Gastrocnemius medialis (tissue), 4 donors: ENCODE results near the gene CMTM5. TPM values are rescaled to one million over a fixed set of nuclear protein-coding genes. Genes with fewer than 3 reads are reported as not detected.
A peak's percentile ranks its signal among the peaks of the same experiment; 100 is the strongest.
"Not testable (repeated sequence)": the region's sequence is repeated elsewhere in the genome, so short reads cannot be mapped to it uniquely, and the experiment has no call there.

Experiments used
- ATAC-seq, 2 donors: fragments of 150-250 bp; one replicate each; pipeline ENCODE4 v1.9.1; 2016
- DNase-seq, 2 donors: peaks; one replicate each; pipeline ENCODE4 v3.0.0-alpha.2; 2019
- H3K27ac ChIP-seq, 4 donors: fragments of 200-600 bp; sonication (generic); 1 replicate in 1 of 4; 2 replicates in 3 of 4; pipeline ENCODE4 v1.5.1; 2016 to 2018; ENCODE audit warnings: mild to moderate bottlenecking in 2 of 4, moderate library complexity in 1 of 4
- H3K27me3 ChIP-seq, 3 donors: fragments of 200-600 bp; sonication (generic) in 2 of 3; 1 replicate in 1 of 3; 2 replicates in 2 of 3; pipeline versions ENCODE4 v1.5.1 to v1.6.0; 2016 to 2019; ENCODE audit warnings: mild to moderate bottlenecking in 1 of 3, moderate library complexity in 1 of 3
- H3K36me3 ChIP-seq, 2 donors: fragments of 200-600 bp; sonication (generic) in 1 of 2; one replicate each; pipeline ENCODE4 v1.5.1; 2017 to 2018
- H3K4me1 ChIP-seq, 2 donors: fragments of 200-600 bp; sonication (generic) in 1 of 2; one replicate each; pipeline ENCODE4 v1.5.1; 2016 to 2017; ENCODE audit warnings: mild to moderate bottlenecking in 2 of 2
- H3K4me3 ChIP-seq, 4 donors: fragments of 200-600 bp; sonication (generic) in 3 of 4; 1 replicate in 1 of 4; 2 replicates in 3 of 4; pipeline ENCODE4 v1.5.1; 2016 to 2019; ENCODE audit warnings: mild to moderate bottlenecking in 2 of 4
- H3K9me3 ChIP-seq, 3 donors: fragments of 200-600 bp; sonication (generic) in 2 of 3; 1 replicate in 1 of 3; 2 replicates in 2 of 3; pipeline ENCODE4 v1.5.1; 2016 to 2019
- POLR2A ChIP-seq, 2 donors: fragments of 450-650 bp; IDR thresholded peaks; one replicate each; pipeline ENCODE4 v1.6.1; 2017; ENCODE audit warnings: antibody characterized with exemption in 2 of 2, mild to moderate bottlenecking in 2 of 2, moderate library complexity in 2 of 2
- in situ Hi-C, 4 donors: fragments of 200-750 bp; cut with MboI; loops; one replicate each; pipeline versions ENCODE4 v1.15.0 to v1.8.0; 2017; ENCODE audit warnings: low sequenced_read_pairs in 4 of 4
- intact Hi-C: fragments of 100-400 bp; cut with DNase I; formaldehyde crosslinking; loops from one replicate; pipeline ENCODE4 v1.15.1; 2023; ENCODE audit warnings: low total_unique reads
- total RNA-seq, 4 donors: library from RNA; depleted of rRNA; stranded (reverse); fragments of >200 nt; gene quantifications; one replicate each; pipeline versions ENCODE4 v1.1.0 to v1.2.3, GENCODE V29; 2016
- TF ChIP-seq, protein P1 (sequence below), 5 experiments: fragments of 450-650 bp in 3 of 5; fragments of 200-600 bp in 2 of 5; sonication (generic) in 2 of 5; IDR thresholded peaks in 4 of 5; conservative IDR thresholded peaks in 1 of 5; 1 replicate in 4 of 5; 2 replicates in 1 of 5; pipeline ENCODE4 v1.5.1; 2016 to 2019; ENCODE audit warnings: antibody characterized with exemption in 5 of 5, mild to moderate bottlenecking in 3 of 5, moderate library complexity in 3 of 5

CMTM5 gene
- total RNA-seq, 4 donors from 2014 or later: 1.7 TPM; not detected in 3

DNA sequence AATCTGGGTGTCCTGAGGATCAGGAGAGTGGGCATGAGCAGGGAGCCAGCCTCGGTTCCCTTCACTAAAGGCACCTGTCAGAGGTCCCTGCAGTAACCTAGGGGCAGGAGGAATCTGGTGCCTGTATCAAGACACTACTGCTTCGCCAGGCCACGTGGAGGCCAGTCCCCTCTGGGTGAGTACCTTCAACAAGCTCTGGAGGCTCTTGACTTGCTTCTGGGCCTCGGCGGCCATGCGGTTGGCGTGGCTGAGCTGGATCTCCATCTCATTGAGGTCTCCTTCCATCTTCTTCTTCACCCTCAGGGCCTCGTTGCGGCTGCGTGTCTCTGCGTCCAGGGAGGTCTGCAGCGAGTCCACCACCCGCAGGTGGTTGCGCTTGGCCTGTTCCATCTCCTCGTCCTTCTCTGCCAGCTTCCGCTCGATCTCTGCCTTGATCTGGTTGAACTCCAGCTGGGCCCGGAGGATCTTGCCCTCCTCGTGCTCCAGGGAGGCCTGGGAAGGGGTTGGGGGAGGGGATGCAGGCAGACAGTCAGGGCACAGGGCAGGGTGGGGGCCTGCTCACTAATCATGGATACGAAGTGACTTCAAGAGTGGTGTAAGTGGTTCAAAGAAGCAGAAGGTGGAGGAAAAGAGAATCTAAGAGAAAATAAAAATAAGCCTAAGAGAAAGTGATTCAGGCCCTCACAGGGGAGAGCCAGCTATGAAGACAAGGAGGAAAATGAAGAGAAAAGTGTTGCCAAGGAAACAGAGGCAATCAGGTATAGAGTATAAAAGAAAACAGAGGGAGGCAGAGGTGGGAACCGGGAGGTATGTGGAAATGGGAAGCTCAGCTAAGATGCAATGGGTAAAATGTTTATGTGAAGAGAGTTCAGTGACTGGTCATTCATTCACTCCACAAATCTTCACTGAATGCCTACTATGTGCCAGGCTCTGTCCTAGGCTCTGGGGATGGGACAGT, 39.3 kb downstream of the CMTM5 start:
- TF ChIP-seq, protein P1, sequence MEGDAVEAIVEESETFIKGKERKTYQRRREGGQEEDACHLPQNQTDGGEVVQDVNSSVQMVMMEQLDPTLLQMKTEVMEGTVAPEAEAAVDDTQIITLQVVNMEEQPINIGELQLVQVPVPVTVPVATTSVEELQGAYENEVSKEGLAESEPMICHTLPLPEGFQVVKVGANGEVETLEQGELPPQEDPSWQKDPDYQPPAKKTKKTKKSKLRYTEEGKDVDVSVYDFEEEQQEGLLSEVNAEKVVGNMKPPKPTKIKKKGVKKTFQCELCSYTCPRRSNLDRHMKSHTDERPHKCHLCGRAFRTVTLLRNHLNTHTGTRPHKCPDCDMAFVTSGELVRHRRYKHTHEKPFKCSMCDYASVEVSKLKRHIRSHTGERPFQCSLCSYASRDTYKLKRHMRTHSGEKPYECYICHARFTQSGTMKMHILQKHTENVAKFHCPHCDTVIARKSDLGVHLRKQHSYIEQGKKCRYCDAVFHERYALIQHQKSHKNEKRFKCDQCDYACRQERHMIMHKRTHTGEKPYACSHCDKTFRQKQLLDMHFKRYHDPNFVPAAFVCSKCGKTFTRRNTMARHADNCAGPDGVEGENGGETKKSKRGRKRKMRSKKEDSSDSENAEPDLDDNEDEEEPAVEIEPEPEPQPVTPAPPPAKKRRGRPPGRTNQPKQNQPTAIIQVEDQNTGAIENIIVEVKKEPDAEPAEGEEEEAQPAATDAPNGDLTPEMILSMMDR (IDR thresholded peaks at IDR 0.05 in 4 of 5, conservative IDR thresholded peaks at IDR 0.05 in 1 of 5): no peak
- no peak for TF ChIP-seq POLR2A (IDR thresholded peaks at IDR 0.05)
- Histone ChIP-seq H3K9me3 (no peaks in the 10 kb centered on the region), H3K4me1 (peaks cover 0 to 26% of the 10 kb centered on the region in 2 donors), H3K4me3 (no peak overlapping the region), H3K27ac (peak overlapping the region; percentile 56 to 90 (median 84)), H3K27me3 (no peaks in the 10 kb centered on the region), H3K36me3 (no peaks in the 10 kb centered on the region)
- no peak for ATAC-seq
- DNase-seq: no peak
- in situ Hi-C loops (no loop called here), intact Hi-C loops (no loop called here)

DNA sequence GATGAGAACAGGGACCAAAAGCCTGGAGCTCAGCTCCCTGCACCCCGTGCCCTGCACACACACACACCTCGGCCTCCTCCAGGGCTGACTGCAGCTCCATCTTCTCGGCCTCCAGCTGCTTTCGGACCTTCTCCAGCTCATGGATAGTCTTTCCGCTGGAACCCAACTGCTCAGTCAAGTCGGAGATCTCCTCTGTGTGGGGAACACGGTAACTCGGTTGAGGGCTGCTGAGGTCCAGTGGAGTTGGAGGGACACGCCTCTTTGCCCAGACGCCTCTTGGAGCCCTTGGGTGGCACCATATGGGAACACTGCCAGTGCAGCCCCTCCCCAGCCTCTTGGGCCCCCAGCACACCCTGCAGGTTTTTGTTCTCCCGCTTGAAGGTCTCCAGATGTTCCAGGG, 40.0 kb downstream of the CMTM5 start:
- no peak for ATAC-seq
- no peak overlapping the region for H3K4me3 ChIP-seq
- intact Hi-C loops: no loop called here

GRCh38 chr14:23417269-23417668, 40.4 kb downstream of the CMTM5 start:
- H3K36me3 ChIP-seq, intact Hi-C loops, H3K27me3 ChIP-seq, H3K4me3 ChIP-seq, ATAC-seq, H3K9me3 ChIP-seq, DNase-seq, in situ Hi-C loops: not testable (repeated sequence)
- H3K4me1 ChIP-seq: peaks cover 0 to 16% of the 10 kb centered on the region in 2 donors
- H3K27ac ChIP-seq: peak overlapping the region; percentile 56 to 90 (median 84)

More for the DNA sequence above, 40.0 kb downstream of the CMTM5 start:
- in situ Hi-C loops: no loop called here
- Histone ChIP-seq H3K27me3 (no peaks in the 10 kb centered on the region), H3K4me1 (peaks cover 0 to 19% of the 10 kb centered on the region in 2 donors), H3K9me3 (no peaks in the 10 kb centered on the region), H3K36me3 (no peaks in the 10 kb centered on the region), H3K27ac (peak overlapping the region; percentile 56 to 90 (median 84))
- TF ChIP-seq, protein P1 (IDR thresholded peaks at IDR 0.05 in 4 of 5, conservative IDR thresholded peaks at IDR 0.05 in 1 of 5): no peak
- no peak for TF ChIP-seq POLR2A (IDR thresholded peaks at IDR 0.05)
- DNase-seq: no peak

DNA sequence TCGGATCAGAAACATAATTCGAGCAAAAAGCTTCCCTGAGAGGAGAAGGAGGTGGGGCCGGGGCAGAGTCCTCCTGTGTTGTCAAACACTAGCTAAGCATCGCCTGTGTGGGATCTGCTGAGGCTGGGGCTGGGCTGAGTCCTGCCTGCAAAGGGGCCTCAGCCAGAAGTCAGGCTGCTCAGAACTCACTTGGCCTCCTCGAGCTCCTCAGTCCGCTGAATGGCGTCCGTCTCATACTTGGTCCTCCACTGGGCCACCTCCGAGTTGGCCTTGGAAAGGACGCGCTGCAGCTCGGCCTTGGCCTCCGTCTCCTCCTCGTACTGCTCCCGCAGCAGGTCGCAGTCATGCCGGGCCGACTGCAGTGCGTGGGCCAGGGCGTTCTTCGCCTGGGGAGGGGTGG, 41.2 kb downstream of the CMTM5 start:
- no peak for ATAC-seq

GRCh38 chr14:23419646-23420045, 42.8 kb downstream of the CMTM5 start:
- H3K4me3 ChIP-seq: not testable (repeated sequence)

More for the DNA sequence above, 41.2 kb downstream of the CMTM5 start:
- Histone ChIP-seq H3K4me3 (no peak overlapping the region), H3K4me1 (peaks cover 0 to 13% of the 10 kb centered on the region in 2 donors), H3K27ac (peak overlapping the region; percentile 56 to 90 (median 84)), H3K27me3 (no peaks in the 10 kb centered on the region), H3K9me3 (no peaks in the 10 kb centered on the region), H3K36me3 (no peaks in the 10 kb centered on the region)
- TF ChIP-seq POLR2A (IDR thresholded peaks at IDR 0.05): no peak
- TF ChIP-seq, protein P1 (IDR thresholded peaks at IDR 0.05 in 4 of 5, conservative IDR thresholded peaks at IDR 0.05 in 1 of 5): no peak
- in situ Hi-C loops: no loop called here
- intact Hi-C loops: no loop called here
- no peak for DNase-seq

More at GRCh38 chr14:23419646-23420045, 42.8 kb downstream of the CMTM5 start:
- H3K36me3 ChIP-seq, H3K4me1 ChIP-seq, H3K9me3 ChIP-seq, H3K27me3 ChIP-seq, intact Hi-C loops, in situ Hi-C loops, ATAC-seq, DNase-seq: not testable (repeated sequence)
- peak overlapping the region; percentile 14 to 90 (median 84) for H3K27ac ChIP-seq
